ENCODE measurements around the gene ZNF628. TPM values are rescaled to one million over a fixed set of nuclear protein-coding genes. Genes with fewer than 3 reads are reported as not detected.
"Not testable (repeated sequence)": the region's sequence is repeated elsewhere in the genome, so short reads cannot be mapped to it uniquely, and the experiment has no call there.

ZNF628 gene
- total and polyA plus RNA-seq, 7 donors = 1.4 to 15.0 (median 2.5) TPM

DNA sequence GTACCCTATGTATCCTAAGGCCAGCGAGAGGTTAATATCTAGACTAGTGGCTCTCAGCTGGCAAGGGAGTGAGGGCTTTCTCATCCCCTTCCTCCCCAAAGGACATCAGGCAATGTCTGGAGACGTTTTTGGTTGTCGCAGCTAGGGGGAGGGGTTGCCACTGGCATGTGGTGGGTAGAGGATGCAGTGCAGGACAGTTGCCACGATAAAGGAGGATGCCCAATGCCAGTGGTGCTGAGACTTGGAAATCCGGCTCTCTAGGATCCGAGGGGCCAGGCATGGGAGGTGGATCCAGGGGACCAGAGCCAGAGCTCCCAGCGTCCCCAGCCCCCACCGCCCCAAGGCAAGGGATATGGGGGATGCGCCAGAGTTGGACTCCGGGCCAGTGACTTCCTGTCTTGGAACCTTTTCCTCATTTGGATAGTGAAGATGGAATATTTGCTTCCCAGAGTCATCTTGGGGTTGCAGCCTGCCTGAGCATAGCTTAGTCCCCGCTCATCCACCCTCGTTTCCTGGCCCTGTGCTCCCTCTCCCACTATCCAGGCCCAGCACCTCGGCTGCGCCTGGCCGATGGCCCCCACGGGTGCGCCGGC is 16.7 kb downstream of the ZNF628 start:
- intact Hi-C loops (cut with DNase I) = loop anchor here (10.0 kb wide), 1 partner anchor 208 kb away; the partner anchor contains the start of genes BRSK1 and HSPBP1
- Histone ChIP-seq H3K27ac (peak overlapping the region; percentile 69 to 99 (median 94)), H3K27me3 (no peaks in the 10 kb centered on the region), H3K4me1 (peaks cover 0 to 63% (median 59%) of the 10 kb centered on the region in 4 donors), H3K9me3 (no peaks in the 10 kb centered on the region), H3K36me3 (peaks cover 0 to 10% (median 5%) of the 10 kb centered on the region in 4 donors), H3K4me3 (peak overlapping the region in 3 of 4 donors; percentile 23 to 50 (median 25))
- TF ChIP-seq POLR2A (IDR thresholded peaks at IDR 0.05) = no peak
- TF ChIP-seq POLR2AphosphoS5 (IDR thresholded peaks at IDR 0.05) = peak in 1 of 4 donors; percentile 28
- DNase-seq = peak; percentile 71
- 58 to 59% methylated on average over 18 of the region's 18 CpGs for WGBS, 2 donors

DNA sequence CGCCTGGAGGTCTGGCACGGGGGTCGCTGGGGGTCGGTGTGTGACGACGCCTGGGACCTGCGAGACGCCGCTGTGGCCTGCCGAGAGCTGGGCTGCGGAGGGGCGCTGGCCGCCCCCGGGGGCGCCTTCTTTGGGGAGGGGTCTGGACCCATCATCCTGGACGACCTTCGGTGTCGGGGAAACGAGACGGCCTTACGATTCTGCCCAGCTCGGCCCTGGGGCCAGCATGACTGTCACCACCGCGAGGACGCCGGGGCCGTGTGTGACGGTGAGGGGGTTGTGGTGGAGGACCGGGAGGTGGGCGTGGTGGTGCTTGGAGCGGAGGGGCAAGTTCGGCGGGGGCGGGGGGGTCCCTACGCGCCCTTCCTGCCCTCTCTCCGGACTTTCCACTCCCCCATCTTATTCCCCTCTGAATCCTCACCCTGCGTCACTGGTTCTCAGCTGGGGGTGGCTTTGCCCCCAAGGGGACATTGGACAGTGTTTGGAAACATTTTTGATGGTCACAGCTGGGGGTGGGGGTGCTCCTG is 17.3 kb downstream of the ZNF628 start:
- no peaks in the 10 kb centered on the region for H3K9me3 ChIP-seq
- no peaks in the 10 kb centered on the region for H3K27me3 ChIP-seq
- peak overlapping the region; percentile 69 to 99 (median 94) for H3K27ac ChIP-seq
- peaks cover 0 to 14% (median 5%) of the 10 kb centered on the region in 4 donors for H3K36me3 ChIP-seq
- H3K4me1 ChIP-seq = peaks cover 0 to 63% (median 58%) of the 10 kb centered on the region in 4 donors
- no peak for DNase-seq
- H3K4me3 ChIP-seq = peak overlapping the region in 3 of 4 donors; percentile 25 to 50 (median 27)
- 54 to 55% methylated on average over 38 of the region's 38 CpGs for WGBS, 2 donors
- intact Hi-C loops (cut with DNase I) = loop anchor here (10.0 kb wide), 1 partner anchor 209 kb away; the partner anchor contains the start of genes BRSK1 and HSPBP1
- TF ChIP-seq, protein P1, sequence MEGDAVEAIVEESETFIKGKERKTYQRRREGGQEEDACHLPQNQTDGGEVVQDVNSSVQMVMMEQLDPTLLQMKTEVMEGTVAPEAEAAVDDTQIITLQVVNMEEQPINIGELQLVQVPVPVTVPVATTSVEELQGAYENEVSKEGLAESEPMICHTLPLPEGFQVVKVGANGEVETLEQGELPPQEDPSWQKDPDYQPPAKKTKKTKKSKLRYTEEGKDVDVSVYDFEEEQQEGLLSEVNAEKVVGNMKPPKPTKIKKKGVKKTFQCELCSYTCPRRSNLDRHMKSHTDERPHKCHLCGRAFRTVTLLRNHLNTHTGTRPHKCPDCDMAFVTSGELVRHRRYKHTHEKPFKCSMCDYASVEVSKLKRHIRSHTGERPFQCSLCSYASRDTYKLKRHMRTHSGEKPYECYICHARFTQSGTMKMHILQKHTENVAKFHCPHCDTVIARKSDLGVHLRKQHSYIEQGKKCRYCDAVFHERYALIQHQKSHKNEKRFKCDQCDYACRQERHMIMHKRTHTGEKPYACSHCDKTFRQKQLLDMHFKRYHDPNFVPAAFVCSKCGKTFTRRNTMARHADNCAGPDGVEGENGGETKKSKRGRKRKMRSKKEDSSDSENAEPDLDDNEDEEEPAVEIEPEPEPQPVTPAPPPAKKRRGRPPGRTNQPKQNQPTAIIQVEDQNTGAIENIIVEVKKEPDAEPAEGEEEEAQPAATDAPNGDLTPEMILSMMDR (IDR thresholded peaks at IDR 0.05) = no peak
- TF ChIP-seq POLR2A (IDR thresholded peaks at IDR 0.05) (no peak), POLR2AphosphoS5 (IDR thresholded peaks at IDR 0.05) (no peak), EP300 (IDR thresholded peaks at IDR 0.05) (no peak)

DNA sequence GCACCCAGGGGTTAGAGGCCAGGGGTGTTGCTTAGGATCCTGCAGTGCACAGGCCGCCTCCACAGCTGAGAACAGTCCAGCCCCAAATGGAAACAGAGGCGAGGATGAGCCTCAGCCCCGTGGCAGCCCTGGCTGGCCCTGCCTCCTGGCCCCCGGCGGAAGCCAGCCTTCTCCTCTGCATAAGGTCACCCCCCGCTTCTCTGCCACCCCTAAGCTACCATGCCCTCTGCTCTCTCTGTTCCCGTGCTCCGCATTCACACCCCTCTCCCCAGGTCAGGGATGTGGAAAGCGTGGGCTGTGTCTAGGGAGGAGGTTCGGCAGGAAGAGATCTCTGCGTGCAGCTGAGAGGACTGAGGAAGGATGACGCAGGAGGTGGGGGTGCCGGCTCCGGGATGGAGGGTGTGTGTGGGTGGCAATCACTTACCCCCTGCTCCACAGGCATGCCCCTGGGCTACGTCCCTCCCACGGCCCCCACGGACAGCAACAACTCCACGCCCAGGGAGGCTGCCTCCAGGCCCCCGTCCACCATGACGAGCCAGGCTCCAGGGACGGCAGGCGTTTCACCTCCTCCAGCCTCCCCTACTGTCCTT is 17.9 kb downstream of the ZNF628 start:
- peak in 3 of 4 donors; percentile 24 to 68 (median 59) for TF ChIP-seq POLR2AphosphoS5 (IDR thresholded peaks at IDR 0.05)
- TF ChIP-seq POLR2A (IDR thresholded peaks at IDR 0.05) = peak in 1 of 2 donors; percentile 20
- TF ChIP-seq, protein P1 (IDR thresholded peaks at IDR 0.05) = no peak
- TF ChIP-seq EP300 (IDR thresholded peaks at IDR 0.05) = no peak
- Histone ChIP-seq H3K4me3 (peak overlapping the region in 3 of 4 donors; percentile 25 to 50 (median 27)), H3K27me3 (no peaks in the 10 kb centered on the region), H3K9me3 (no peaks in the 10 kb centered on the region), H3K36me3 (peaks cover 0 to 14% (median 5%) of the 10 kb centered on the region in 4 donors), H3K4me1 (peaks cover 0 to 62% (median 56%) of the 10 kb centered on the region in 4 donors), H3K27ac (peak overlapping the region; percentile 69 to 99 (median 94))
- intact Hi-C loops (cut with DNase I) = loop anchor here (10.0 kb wide), 1 partner anchor 209 kb away; the partner anchor contains the start of genes BRSK1 and HSPBP1
- DNase-seq = peak; percentile 81
- WGBS, 2 donors = 36 to 44% methylated on average over 22 of the region's 22 CpGs

DNA sequence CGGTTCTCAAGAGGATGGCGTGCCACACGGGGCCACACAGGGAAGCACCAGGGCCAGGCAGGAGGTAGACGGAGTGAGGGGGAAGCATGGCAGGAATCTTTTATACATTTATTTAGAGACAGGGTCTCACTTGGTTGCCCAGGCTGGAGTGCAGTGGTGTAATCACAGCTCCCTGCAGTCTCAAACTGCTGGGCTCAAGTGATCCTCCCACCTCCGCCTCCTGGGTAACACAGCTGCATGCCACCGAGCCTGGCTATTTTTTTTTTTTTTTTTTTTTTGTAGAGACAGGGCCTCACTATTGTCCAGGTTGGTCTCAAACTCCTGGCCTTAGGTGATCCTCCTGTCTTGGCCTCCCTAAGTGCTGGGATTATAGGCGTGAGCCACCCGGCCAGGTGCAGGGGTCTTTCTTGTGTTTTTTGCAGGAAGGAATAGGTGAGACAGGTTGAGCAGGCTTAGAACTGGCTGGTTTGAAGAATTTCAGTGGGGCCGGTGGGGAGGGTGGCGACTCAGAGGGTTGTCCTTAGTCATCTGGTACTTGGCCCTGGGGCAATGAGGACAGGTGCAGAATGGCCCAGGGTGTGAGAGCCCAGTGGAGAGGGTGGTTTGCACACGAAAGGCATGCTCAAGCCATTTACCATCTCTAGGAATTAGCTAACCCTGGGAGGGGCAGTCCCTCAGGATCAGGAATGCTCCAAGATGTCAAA is 19.4 kb downstream of the ZNF628 start:
- 73 to 85% methylated on average over 11 of the region's 11 CpGs for WGBS, 2 donors
- H3K4me3 ChIP-seq = no peak overlapping the region
- DNase-seq = no peak
- no peaks in the 10 kb centered on the region for H3K9me3 ChIP-seq
- H3K4me1 ChIP-seq = peaks cover 0 to 47% (median 40%) of the 10 kb centered on the region in 4 donors
- peaks cover 2 to 25% (median 15%) of the 10 kb centered on the region in 4 donors for H3K36me3 ChIP-seq
- no peak overlapping the region for H3K27ac ChIP-seq
- intact Hi-C loops (cut with DNase I) = loop anchor here (10.0 kb wide), 1 partner anchor 211 kb away; the partner anchor contains the start of genes BRSK1 and HSPBP1
- TF ChIP-seq, protein P1 (IDR thresholded peaks at IDR 0.05) = no peak
- no peak for TF ChIP-seq POLR2A (IDR thresholded peaks at IDR 0.05)
- no peaks in the 10 kb centered on the region for H3K27me3 ChIP-seq

DNA sequence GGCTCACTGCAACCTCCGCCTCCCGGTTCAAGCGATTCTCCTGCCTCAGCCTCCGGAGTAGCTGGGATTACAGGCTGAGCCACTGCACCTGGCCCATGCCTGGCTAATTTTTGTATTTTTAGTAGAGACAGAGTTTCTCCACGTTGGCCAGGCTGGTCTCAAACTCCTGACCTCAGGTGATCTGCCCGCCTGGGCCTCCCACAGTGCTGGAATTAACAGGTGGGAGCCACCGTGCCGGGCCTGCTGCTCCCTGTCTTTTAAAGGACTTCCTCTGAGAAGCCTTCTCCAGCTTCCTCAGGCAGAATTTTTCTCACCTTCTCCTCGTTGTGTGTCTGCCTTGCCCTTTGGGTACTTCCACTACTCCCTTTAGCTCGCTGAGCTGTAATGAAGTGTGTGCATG is 20.4 kb downstream of the ZNF628 start:
- not testable (repeated sequence) for DNase-seq, H3K9me3 ChIP-seq, H3K27ac ChIP-seq, H3K4me3 ChIP-seq, H3K27me3 ChIP-seq
- H3K4me1 ChIP-seq = peaks cover 0 to 36% (median 30%) of the 10 kb centered on the region in 4 donors
- 77 to 81% methylated on average over 10 of the region's 10 CpGs for WGBS, 2 donors
- peaks cover 11 to 35% (median 23%) of the 10 kb centered on the region in 4 donors for H3K36me3 ChIP-seq
- intact Hi-C loops (cut with DNase I) = loop anchor here (10.0 kb wide), 1 partner anchor 212 kb away; the partner anchor contains the start of genes BRSK1 and HSPBP1
